GM19468 (cell line): ENCODE measurements around the gene LHFPL3.
"Not testable (repeated sequence)": the region's sequence is repeated elsewhere in the genome, so short reads cannot be mapped to it uniquely, and the experiment has no call there.

Experiments
- ATAC-seq: cut with Tn5 transposase; IDR thresholded peaks from one replicate; pipeline ENCODE4 v1.9.1; 2021; ENCODE audit warnings: mild to moderate bottlenecking, moderate library complexity, moderate number of reproducible peaks; ENCODE audit not compliant: unreplicated experiment; ENCODE audit errors: extremely low read depth

Gene LHFPL3

GRCh38 chr7:104563350-104563901, 235.0 kb downstream of the LHFPL3 start:
- not testable (repeated sequence) for ATAC-seq

GRCh38 chr7:104569751-104570150, 241.3 kb downstream of the LHFPL3 start:
- no peak for ATAC-seq

GRCh38 chr7:104572554-104572953, 244.2 kb downstream of the LHFPL3 start:
- ATAC-seq: no peak

- ATAC-seq: no peak
These were observed 256.2 kb downstream of the LHFPL3 start for GRCh38 chr7:104584620-104585019.

- ATAC-seq: not testable (repeated sequence)
These were observed 267.2 kb downstream of the LHFPL3 start for GRCh38 chr7:104595591-104595990.

GRCh38 chr7:104603957-104604356, 275.6 kb downstream of the LHFPL3 start:
- ATAC-seq: no peak

- no peak for ATAC-seq
These were observed 276.3 kb downstream of the LHFPL3 start for GRCh38 chr7:104604706-104605105.

- no peak for ATAC-seq
These were observed 292.9 kb downstream of the LHFPL3 start for GRCh38 chr7:104621321-104621720.

- no peak for ATAC-seq
These were observed 297.6 kb downstream of the LHFPL3 start for GRCh38 chr7:104625956-104626355.

GRCh38 chr7:104627516-104627915, 299.1 kb downstream of the LHFPL3 start:
- ATAC-seq: no peak

GRCh38 chr7:104628017-104628416, 299.6 kb downstream of the LHFPL3 start:
- ATAC-seq: no peak

- no peak for ATAC-seq
These were observed 301.0 kb downstream of the LHFPL3 start for GRCh38 chr7:104629408-104629807.

GRCh38 chr7:104640506-104640905, 312.1 kb downstream of the LHFPL3 start:
- no peak for ATAC-seq

- ATAC-seq: no peak
These were observed 314.2 kb downstream of the LHFPL3 start for GRCh38 chr7:104642560-104642959.

- no peak for ATAC-seq
These were observed 315.3 kb downstream of the LHFPL3 start for GRCh38 chr7:104643587-104644217.

- no peak for ATAC-seq
These were observed 322.7 kb downstream of the LHFPL3 start for GRCh38 chr7:104650991-104651640.

GRCh38 chr7:104652434-104652833, 324.0 kb downstream of the LHFPL3 start:
- ATAC-seq: no peak

- no peak for ATAC-seq
These were observed 324.5 kb downstream of the LHFPL3 start for GRCh38 chr7:104652865-104653264.

GRCh38 chr7:104653825-104654401, 325.5 kb downstream of the LHFPL3 start:
- ATAC-seq: no peak

- ATAC-seq: no peak
These were observed 327.2 kb downstream of the LHFPL3 start for GRCh38 chr7:104655592-104655991.

- ATAC-seq: no peak
These were observed 328.1 kb downstream of the LHFPL3 start for GRCh38 chr7:104656467-104656866.
